Muscle layer of colon (tissue), 2 donors: ENCODE measurements around the gene LYST.
"Not testable (repeated sequence)": the region's sequence is repeated elsewhere in the genome, so short reads cannot be mapped to it uniquely, and the experiment has no call there.

Source experiments
- H3K27ac ChIP-seq: one replicate; pipeline ENCODE4 v1.7.0; 2013; ENCODE audit warnings: low read depth, mild to moderate bottlenecking, low read length, moderate library complexity
- H3K27me3 ChIP-seq, 2 donors: one replicate each; pipeline ENCODE4 v1.7.0; 2013; ENCODE audit warnings: low read length in 2 of 2, mild to moderate bottlenecking in 2 of 2; ENCODE audit not compliant: insufficient read depth in 2 of 2, control insufficient read depth in 1 of 2
- H3K36me3 ChIP-seq: one replicate; pipeline ENCODE4 v1.7.0; 2013; ENCODE audit warnings: mild to moderate bottlenecking, low read length; ENCODE audit not compliant: insufficient read depth
- H3K4me1 ChIP-seq: one replicate; pipeline ENCODE4 v1.7.0; 2013; ENCODE audit warnings: mild to moderate bottlenecking, low read length; ENCODE audit not compliant: insufficient read depth
- H3K4me3 ChIP-seq, 2 donors: one replicate each; pipeline ENCODE4 v1.7.0; 2013; ENCODE audit warnings: low read length in 2 of 2, low read depth in 1 of 2, mild to moderate bottlenecking in 1 of 2, moderate library complexity in 1 of 2
- H3K9ac ChIP-seq: one replicate; pipeline ENCODE4 v1.7.0; 2013; ENCODE audit warnings: low read length
- H3K9me3 ChIP-seq: one replicate; pipeline ENCODE4 v1.7.0; 2013; ENCODE audit warnings: mild to moderate bottlenecking, low read length
- donor health status: abdominal sarcoma.
- donor health status: Adenocarcinoma of cecum.

Gene LYST

DNA sequence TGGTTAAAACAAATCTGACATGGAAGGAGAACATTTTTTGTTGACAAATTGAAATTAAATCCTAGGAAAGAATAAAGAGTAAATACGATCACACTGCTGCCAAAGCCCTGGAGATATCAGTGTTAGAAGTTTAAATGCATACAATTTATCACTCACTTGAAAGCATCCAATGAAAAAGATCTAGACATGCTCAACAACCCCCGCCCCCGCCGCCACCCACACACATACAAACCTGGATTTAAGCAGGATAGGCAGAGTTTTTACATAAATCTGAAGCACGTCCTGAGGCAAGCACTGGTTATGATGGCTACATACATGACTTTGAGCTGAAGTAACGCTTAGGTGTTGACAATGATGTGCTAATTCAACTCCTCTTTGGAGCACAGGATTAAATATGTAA is 58.5 kb downstream of the LYST start:
- peaks cover 8% of the 10 kb centered on the region for H3K4me1 ChIP-seq
- no peaks in the 10 kb centered on the region for H3K9me3 ChIP-seq
- H3K4me3 ChIP-seq = no peak overlapping the region
- no peak overlapping the region for H3K9ac ChIP-seq
- no peak overlapping the region for H3K27ac ChIP-seq
- H3K27me3 ChIP-seq = no peaks in the 10 kb centered on the region
- peaks cover 6% of the 10 kb centered on the region for H3K36me3 ChIP-seq

DNA sequence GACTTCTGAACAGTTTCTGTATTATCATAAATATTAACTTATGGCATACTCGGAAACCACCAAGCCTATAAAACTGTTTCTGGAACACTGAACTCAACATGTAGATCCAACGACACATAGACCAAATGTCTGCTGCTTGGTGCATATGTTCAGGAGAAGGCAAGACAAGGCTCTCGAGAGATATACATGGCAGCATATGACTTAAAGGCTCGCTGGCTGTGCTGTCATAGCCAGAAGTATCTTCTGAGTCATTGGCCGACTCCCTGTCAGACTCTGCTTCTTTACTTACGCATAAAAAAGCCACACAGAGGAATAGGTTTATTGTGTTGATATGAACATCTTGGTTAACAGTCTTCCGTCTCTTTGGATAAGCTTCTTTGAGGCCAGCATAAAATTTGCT is 60.6 kb downstream of the LYST start:
- H3K4me3 ChIP-seq = no peak overlapping the region
- peaks cover 6% of the 10 kb centered on the region for H3K36me3 ChIP-seq
- H3K27ac ChIP-seq = no peak overlapping the region
- peaks cover 8% of the 10 kb centered on the region for H3K4me1 ChIP-seq
- no peak overlapping the region for H3K9ac ChIP-seq
- no peaks in the 10 kb centered on the region for H3K9me3 ChIP-seq
- no peaks in the 10 kb centered on the region for H3K27me3 ChIP-seq

DNA sequence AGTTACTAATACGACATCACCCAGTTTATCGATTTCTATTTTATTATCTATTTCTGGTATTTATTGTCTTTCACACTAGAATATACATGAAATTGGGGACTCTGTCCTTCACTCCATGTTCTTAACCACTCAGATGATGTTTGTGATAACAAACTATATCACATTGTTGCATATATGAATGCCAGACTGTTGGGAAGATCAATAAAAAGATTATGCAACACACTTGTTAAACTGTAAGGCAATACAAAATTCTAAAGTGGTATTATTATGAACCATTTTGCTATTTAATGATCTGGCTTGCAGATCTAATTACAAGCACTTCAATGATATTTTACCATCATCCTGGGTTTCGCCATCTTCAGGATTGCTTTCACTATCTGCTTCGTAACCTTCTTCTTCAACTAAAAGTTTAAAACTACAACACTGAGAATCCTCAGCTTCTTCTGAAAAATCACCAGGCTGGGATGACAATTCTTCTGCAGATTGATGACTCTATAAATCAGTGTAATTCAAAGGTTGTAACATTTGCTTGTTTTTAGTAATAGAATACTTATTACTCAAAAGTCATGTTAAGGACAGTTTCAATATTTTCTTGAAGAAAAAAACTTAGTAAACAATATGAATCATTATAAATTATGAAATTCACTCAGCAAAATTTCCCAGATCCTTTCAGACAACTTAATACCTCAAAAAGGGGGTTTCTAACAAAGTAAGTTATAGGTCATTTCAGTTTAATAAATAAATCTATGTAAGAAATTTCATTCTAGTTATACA is 63.9 kb downstream of the LYST start:
- Histone ChIP-seq H3K9ac (no peak overlapping the region), H3K9me3 (no peaks in the 10 kb centered on the region), H3K36me3 (peaks cover 6% of the 10 kb centered on the region), H3K27me3 (no peaks in the 10 kb centered on the region), H3K4me3 (no peak overlapping the region), H3K27ac (no peak overlapping the region), H3K4me1 (no peaks in the 10 kb centered on the region)

DNA sequence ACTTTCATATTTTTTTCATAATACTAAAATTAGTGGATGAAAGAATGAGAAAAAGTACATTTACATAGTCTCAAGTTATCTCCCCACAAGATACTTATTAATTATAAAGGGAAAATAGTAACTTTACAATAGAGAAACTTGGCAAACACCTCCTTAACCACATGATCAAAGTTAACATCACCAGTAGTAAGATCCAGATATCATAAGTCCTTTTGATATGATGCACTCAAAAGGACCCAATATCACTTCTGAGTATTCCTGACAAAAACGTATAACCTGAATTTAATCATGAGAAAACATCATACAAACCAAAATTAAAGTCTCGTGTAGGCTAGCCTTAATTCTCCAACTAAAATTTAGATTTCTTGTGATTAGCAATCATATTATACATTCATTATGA is 67.4 kb downstream of the LYST start:
- Histone ChIP-seq H3K27ac (no peak overlapping the region), H3K27me3 (no peaks in the 10 kb centered on the region), H3K9ac (no peak overlapping the region), H3K9me3 (no peaks in the 10 kb centered on the region), H3K36me3 (no peaks in the 10 kb centered on the region), H3K4me1 (no peaks in the 10 kb centered on the region), H3K4me3 (no peak overlapping the region)

DNA sequence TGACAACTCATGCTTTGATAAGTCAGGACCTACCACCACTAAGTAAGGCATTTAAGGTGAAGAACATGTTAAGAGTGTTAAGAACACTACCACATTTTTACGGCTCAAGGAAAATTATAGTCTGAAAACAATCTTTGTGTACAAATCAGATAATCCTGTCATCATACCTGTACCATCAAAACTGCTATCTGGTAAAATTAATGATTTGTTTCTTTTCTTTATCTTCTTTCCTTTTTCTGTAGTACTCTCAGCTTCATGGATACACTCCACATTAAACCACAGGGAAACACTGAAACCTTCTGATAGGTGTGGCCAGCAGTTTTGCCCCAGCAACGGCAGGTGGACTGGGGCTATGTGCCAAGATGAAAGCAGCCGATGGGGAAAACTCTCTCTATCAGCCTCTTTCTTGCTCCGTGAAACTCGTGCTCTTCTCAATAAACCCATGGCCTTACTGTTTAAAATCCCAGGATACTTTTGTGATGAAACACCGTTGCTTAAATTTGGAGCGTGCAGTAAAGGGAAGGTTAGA is 75.1 kb downstream of the LYST start:
- Histone ChIP-seq H3K27me3 (no peaks in the 10 kb centered on the region), H3K9ac (no peak overlapping the region), H3K27ac (no peak overlapping the region), H3K4me3 (no peak overlapping the region), H3K4me1 (no peaks in the 10 kb centered on the region), H3K9me3 (no peaks in the 10 kb centered on the region), H3K36me3 (peaks cover 8% of the 10 kb centered on the region)

DNA sequence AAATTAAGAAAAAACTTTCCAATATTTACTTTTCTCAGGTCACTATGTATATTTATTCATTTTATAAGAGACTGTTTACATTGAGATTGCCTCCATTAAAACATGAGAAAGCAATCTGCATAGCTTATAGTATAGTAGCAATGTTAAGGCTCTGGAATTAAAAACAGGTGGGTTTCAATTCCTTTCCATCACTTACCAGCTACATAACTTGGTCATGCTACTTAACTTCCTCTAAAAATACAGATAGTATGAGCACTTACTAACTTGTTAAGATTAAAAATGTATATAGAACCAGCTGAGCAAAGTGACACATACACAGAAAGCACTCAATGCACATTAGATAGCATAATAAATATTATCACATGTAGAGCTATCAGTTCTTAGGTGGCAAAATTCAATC is 76.6 kb downstream of the LYST start:
- Histone ChIP-seq H3K27me3 (no peaks in the 10 kb centered on the region), H3K9me3 (no peaks in the 10 kb centered on the region), H3K36me3 (peaks cover 8% of the 10 kb centered on the region), H3K27ac (no peak overlapping the region), H3K4me3 (no peak overlapping the region), H3K4me1 (no peaks in the 10 kb centered on the region), H3K9ac (no peak overlapping the region)

DNA sequence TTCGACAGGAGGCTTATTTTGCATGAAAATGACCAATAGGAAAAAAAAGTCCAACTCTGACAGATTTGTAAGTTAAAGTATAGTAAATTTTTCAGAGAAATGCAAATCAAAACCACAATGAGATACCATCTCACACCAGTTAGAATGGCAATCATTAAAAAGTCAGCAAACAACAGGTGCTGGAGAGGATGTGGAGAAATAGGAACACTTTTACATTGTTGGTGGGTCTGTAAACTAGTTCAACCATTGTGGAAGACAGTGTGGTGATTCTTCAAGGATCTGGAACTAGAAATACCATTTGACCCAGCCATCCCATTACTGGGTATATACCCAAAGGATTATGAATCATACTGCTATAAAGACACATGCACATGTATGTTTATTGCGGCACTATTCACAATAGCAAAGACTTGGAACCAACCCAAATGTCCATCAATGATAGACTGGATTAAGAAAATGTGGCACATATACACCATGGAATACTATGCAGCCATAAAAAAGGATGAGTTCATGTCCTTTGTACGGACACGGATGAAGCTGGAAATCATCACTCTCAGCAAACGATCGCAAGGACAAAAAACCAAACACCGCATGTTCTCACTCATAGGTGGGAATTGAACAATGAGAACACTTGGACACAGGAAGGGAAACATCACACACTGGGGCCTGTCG is 80.3 kb downstream of the LYST start:
- H3K27me3 ChIP-seq, H3K27ac ChIP-seq, H3K9ac ChIP-seq, H3K36me3 ChIP-seq, H3K4me1 ChIP-seq, H3K9me3 ChIP-seq, H3K4me3 ChIP-seq: not testable (repeated sequence)

DNA sequence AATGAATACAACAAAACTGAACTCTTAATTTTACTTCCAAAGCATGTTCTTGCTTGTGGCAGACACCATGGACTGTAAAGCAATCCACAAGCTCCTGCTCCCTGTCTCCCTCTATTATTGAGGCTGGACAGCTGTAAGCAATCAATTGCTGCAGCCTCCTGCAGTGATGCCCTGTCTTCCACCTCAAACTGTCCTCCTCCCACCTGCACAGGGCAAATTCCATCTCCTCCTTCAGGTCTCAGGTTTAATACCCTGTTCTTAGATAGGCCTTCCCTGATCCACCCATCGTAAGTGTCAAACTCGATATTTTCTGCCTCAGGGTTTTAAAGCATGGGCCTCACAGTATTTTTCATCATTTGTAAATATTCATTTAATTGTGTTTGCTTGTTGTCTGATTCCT is 81.8 kb downstream of the LYST start:
- Histone ChIP-seq H3K4me3 (no peak overlapping the region), H3K36me3 (no peaks in the 10 kb centered on the region)

DNA sequence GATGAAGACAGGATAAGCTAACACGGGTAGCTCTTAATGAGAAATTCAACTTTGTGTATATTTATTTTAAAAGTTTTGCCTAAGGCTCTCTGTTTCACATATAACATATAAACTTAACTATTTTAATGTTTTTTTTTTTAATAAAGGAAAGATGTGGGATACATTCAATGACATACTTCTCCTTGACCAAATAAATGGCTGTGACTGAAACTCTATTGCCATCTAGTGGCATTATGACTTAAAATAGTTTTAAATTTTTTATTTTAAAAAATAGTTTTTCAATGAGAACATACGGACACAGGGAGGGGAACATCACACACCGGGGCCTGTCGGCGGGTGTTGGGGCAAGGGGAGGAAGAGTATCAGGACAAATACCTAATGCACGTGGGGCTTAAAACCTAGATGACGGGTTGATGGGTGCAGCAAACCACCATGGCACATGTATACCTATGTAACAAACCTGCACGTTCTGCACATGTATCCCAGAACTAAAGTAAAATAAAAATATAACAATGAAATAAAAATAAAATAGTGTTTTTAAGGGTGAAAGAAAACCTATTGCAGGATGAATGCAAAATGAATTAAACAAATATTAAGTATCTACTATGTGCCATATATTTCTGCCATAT is 83.4 kb downstream of the LYST start:
- Histone ChIP-seq H3K27ac (no peak overlapping the region), H3K36me3 (peaks cover 5% of the 10 kb centered on the region), H3K9me3 (no peaks in the 10 kb centered on the region), H3K27me3 (no peaks in the 10 kb centered on the region), H3K9ac (no peak overlapping the region), H3K4me3 (no peak overlapping the region), H3K4me1 (no peaks in the 10 kb centered on the region)

More for the DNA sequence above, 81.8 kb downstream of the LYST start:
- no peaks in the 10 kb centered on the region for H3K27me3 ChIP-seq
- no peaks in the 10 kb centered on the region for H3K4me1 ChIP-seq
- H3K9me3 ChIP-seq = no peaks in the 10 kb centered on the region
- H3K9ac ChIP-seq = no peak overlapping the region
- no peak overlapping the region for H3K27ac ChIP-seq

DNA sequence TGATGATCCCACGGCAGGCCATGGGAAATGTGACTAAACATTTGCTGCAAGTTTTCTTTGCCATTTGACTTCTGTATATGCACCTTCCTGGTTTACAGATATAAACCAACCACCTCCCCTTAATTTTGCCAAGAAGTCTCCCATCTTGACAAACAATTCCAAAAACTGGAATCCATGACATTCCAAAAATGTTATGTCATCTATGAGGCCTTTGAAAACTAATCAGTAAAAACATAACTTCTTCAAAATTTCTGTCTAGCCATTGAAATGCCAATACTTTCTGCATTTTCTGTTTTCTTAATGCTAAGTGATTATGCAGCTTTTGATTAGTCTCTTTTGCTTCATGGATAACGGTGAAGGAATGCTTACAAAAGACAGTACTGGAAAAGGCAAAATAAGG is 84.1 kb downstream of the LYST start:
- H3K9me3 ChIP-seq = no peaks in the 10 kb centered on the region

DNA sequence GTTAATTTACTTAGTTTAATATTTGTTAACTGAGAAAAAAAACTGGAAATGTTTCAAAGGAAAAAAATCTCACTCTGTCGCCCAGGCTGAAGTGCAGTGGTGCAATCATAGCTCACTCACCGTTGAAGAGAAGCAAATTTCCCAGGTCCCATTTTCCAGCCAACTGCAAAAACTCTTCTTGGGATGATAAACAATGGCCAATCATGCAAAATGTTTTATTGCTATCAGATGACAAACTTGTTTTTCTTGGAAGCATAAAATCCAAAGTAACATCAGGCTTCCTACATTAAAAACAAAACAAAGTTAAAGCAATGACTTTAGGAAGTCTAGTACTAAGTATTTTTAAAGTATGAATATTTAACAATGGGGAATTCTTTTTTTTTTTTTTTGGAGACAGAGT is 84.9 kb downstream of the LYST start:
- Histone ChIP-seq H3K27ac (no peak overlapping the region), H3K9me3 (no peaks in the 10 kb centered on the region), H3K9ac (no peak overlapping the region), H3K4me3 (no peak overlapping the region), H3K27me3 (no peaks in the 10 kb centered on the region), H3K4me1 (no peaks in the 10 kb centered on the region), H3K36me3 (peaks cover 5% of the 10 kb centered on the region)

More for the DNA sequence above, 84.1 kb downstream of the LYST start:
- H3K27ac ChIP-seq = no peak overlapping the region
- peaks cover 5% of the 10 kb centered on the region for H3K36me3 ChIP-seq
- no peak overlapping the region for H3K9ac ChIP-seq
- no peaks in the 10 kb centered on the region for H3K27me3 ChIP-seq
- H3K4me3 ChIP-seq = no peak overlapping the region
- no peaks in the 10 kb centered on the region for H3K4me1 ChIP-seq
